HepG2 (cell line): ENCODE data around the gene STK17A. TPM values are rescaled to one million over a fixed set of nuclear protein-coding genes. Genes with fewer than 3 reads are reported as not detected.
A peak's percentile ranks its signal among the peaks of the same experiment; 100 is the strongest.

ENCODE experiments used
- ARID2 ChIP-seq: sonication (generic); formaldehyde crosslinking; IDR thresholded peaks from 2 replicates; pipeline ENCODE4 v1.8.1; 2022; ENCODE audit warnings: mild to moderate bottlenecking, missing genetic modification reagents, borderline replicate concordance
- ATF3 ChIP-seq: sonication (generic); formaldehyde crosslinking; IDR thresholded peaks from 2 replicates; pipeline ENCODE4 v1.4.0; 2020; ENCODE audit warnings: missing genetic modification reagents
- DPF2 ChIP-seq: sonication (generic); formaldehyde crosslinking; IDR thresholded peaks from 2 replicates; pipeline ENCODE4 v1.4.0; 2020; ENCODE audit warnings: mild to moderate bottlenecking, low read depth, missing genetic modification reagents, borderline replicate concordance
- FOXA1 ChIP-seq, 2 experiments: fragments of 450-650 bp in 1 of 2; sonication (generic) in 1 of 2; formaldehyde crosslinking in 1 of 2; IDR thresholded peaks; 2 replicates each; pipeline versions ENCODE4 v1.4.0 to v1.6.1; 2016 to 2020; ENCODE audit warnings: missing genetic modification reagents in 1 of 2
- HOMEZ ChIP-seq: IDR thresholded peaks from 2 replicates; pipeline ENCODE4 v1.6.1; 2016; ENCODE audit warnings: low read depth
- ISX ChIP-seq: sonication (generic); formaldehyde crosslinking; conservative IDR thresholded peaks from 2 replicates; pipeline ENCODE4 v1.5.0; 2020; ENCODE audit warnings: missing genetic modification reagents
- KLF13 ChIP-seq: sonication (generic); formaldehyde crosslinking; IDR thresholded peaks from 2 replicates; pipeline ENCODE4 v1.4.0; 2020; ENCODE audit warnings: mild to moderate bottlenecking, missing genetic modification reagents
- MAFG ChIP-seq: sonication (generic); formaldehyde crosslinking; IDR thresholded peaks from 2 replicates; pipeline ENCODE4 v1.5.1; 2020; ENCODE audit warnings: mild to moderate bottlenecking, missing genetic modification reagents
- NFE2 ChIP-seq: sonication (generic); formaldehyde crosslinking; IDR thresholded peaks from 2 replicates; pipeline ENCODE4 v1.4.0; 2020; ENCODE audit warnings: missing genetic modification reagents
- RBFOX2 ChIP-seq: fragments of 200-400 bp; formaldehyde crosslinking; IDR thresholded peaks from 2 replicates; pipeline ENCODE4 v1.6.1; 2017; ENCODE audit warnings: low read depth, mild to moderate bottlenecking, low read length
- REL ChIP-seq: sonication (generic); formaldehyde crosslinking; conservative IDR thresholded peaks from 2 replicates; pipeline ENCODE4 v1.8.0; 2022; ENCODE audit warnings: mild to moderate bottlenecking, missing genetic modification reagents, moderate library complexity
- REST ChIP-seq, 2 experiments: IDR thresholded peaks; 2 replicates each; pipeline ENCODE4 v1.6.1; 2011 to 2012; ENCODE audit warnings: low read length in 2 of 2, borderline replicate concordance in 1 of 2, low read depth in 1 of 2, mild to moderate bottlenecking in 1 of 2, moderate library complexity in 1 of 2
- RFX1 ChIP-seq: fragments of 450-650 bp; IDR thresholded peaks from 2 replicates; pipeline ENCODE4 v1.6.1; 2017
- TCF7 ChIP-seq: sonication (generic); IDR thresholded peaks from 2 replicates; pipeline ENCODE4 v1.6.1; 2016; ENCODE audit warnings: antibody characterized with exemption, low read depth
- YEATS2 ChIP-seq: sonication (generic); formaldehyde crosslinking; IDR thresholded peaks from 2 replicates; pipeline ENCODE4 v1.4.0; 2020; ENCODE audit warnings: missing genetic modification reagents, borderline replicate concordance
- ZFAT ChIP-seq: sonication (generic); formaldehyde crosslinking; conservative IDR thresholded peaks from 2 replicates; pipeline ENCODE4 v1.8.1; 2023; ENCODE audit warnings: missing genetic modification reagents, inconsistent platforms
- ZMAT5 ChIP-seq: sonication (generic); formaldehyde crosslinking; IDR thresholded peaks from 2 replicates; pipeline ENCODE4 v1.5.0; 2020; ENCODE audit warnings: mild to moderate bottlenecking, low read depth, missing genetic modification reagents, borderline replicate concordance
- ZNF10 ChIP-seq: sonication (generic); formaldehyde crosslinking; IDR thresholded peaks from 2 replicates; pipeline ENCODE4 v1.4.0; 2020; ENCODE audit warnings: mild to moderate bottlenecking, low read depth, missing genetic modification reagents, borderline replicate concordance
- ZNF17 ChIP-seq: sonication (generic); formaldehyde crosslinking; IDR thresholded peaks from 2 replicates; pipeline ENCODE4 v1.5.0; 2020; ENCODE audit warnings: mild to moderate bottlenecking, missing genetic modification reagents
- ZNF350 ChIP-seq: sonication (generic); formaldehyde crosslinking; IDR thresholded peaks from 2 replicates; pipeline ENCODE4 v1.4.0; 2020; ENCODE audit warnings: mild to moderate bottlenecking, low read depth, missing genetic modification reagents, borderline replicate concordance
- ZNF605 ChIP-seq: sonication (generic); formaldehyde crosslinking; IDR thresholded peaks from 2 replicates; pipeline ENCODE4 v1.8.0; 2022; ENCODE audit warnings: mild to moderate bottlenecking, missing genetic modification reagents
- ZNF615 ChIP-seq: sonication (generic); formaldehyde crosslinking; IDR thresholded peaks from 2 replicates; pipeline ENCODE4 v1.5.0; 2020; ENCODE audit warnings: mild to moderate bottlenecking, missing genetic modification reagents, borderline replicate concordance
- ZNF781 ChIP-seq: sonication (generic); formaldehyde crosslinking; IDR thresholded peaks from 2 replicates; pipeline ENCODE4 v1.5.1; 2020; ENCODE audit warnings: borderline replicate concordance, mild to moderate bottlenecking, missing genetic modification reagents; ENCODE audit errors: not compliant biosample characterization
- ZNF839 ChIP-seq: sonication (generic); formaldehyde crosslinking; IDR thresholded peaks from 2 replicates; pipeline ENCODE4 v1.4.0; 2020; ENCODE audit warnings: missing genetic modification reagents, mild to moderate bottlenecking, borderline replicate concordance
- polyA plus RNA-seq, 8 experiments: library from polyadenylated mRNA; depleted of rRNA in 3 of 8; stranded (reverse) in 7 of 8; unstranded in 1 of 8; fragments of >200 nt; fragmentation: Illumina TruSeq in 4 of 8; extraction: Trizol in 4 of 8; gene quantifications; 2 replicates each; pipeline versions ENCODE4 v1.2.1 to v1.2.3, GENCODE V29; 2011 to 2016; ENCODE audit warnings: low read depth in 4 of 8, missing spikeins in 1 of 8, mixed read lengths in 1 of 8; ENCODE audit not compliant: insufficient read depth in 1 of 8
- total RNA-seq, 5 experiments: library from RNA; depleted of rRNA; stranded (reverse); fragments of >200 nt; fragmentation: Illumina TruSeq; extraction: Trizol; gene quantifications; 2 replicates each; pipeline ENCODE4 v1.2.3, GENCODE V29; 2016; ENCODE audit warnings: low read depth in 1 of 5

The STK17A gene
- total and polyA plus RNA-seq, 2 of the 13 experiments (the other 11 are each of a cell fraction or from before 2014, with no cell fraction given) = 18.6 to 24.3 TPM

GRCh38 chr7:43674559-43675436 is 91.9 kb downstream of the STK17A start (continued):
- TF ChIP-seq ATF3 (CRISPR knock-in tag) (peak; percentile 77), ZNF605 (CRISPR knock-in tag) (no peak), FOXA1 (IDR thresholded peaks at IDR 0.05) (no peak), FOXA1 (CRISPR knock-in tag; IDR thresholded peaks at IDR 0.05) (peak; percentile 64), NFE2 (CRISPR knock-in tag) (0 out of 2 replicates have a peak, but pooled peaks have one; percentile 9), ZNF839 (CRISPR knock-in tag) (no peak), ZMAT5 (CRISPR knock-in tag) (no peak), TCF7 (peak; percentile 46; the same call in 1 of the 2 replicates), HOMEZ (peak; percentile 83; the same call in 1 of the 2 replicates), MAFG (no peak), ISX (no peak), ARID2 (CRISPR knock-in tag) (no peak), REST (IDR thresholded peaks at IDR 0.05; ENCODE audit: borderline replicate concordance in 1 of 2, low read depth in 1 of 2, low read length in 2 of 2) (no peak), ZNF10 (no peak), RFX1 (no peak), ZFAT (CRISPR knock-in tag) (no peak), REL (CRISPR knock-in tag) (no peak), KLF13 (CRISPR knock-in tag) (no peak), RBFOX2 (no peak), ZNF350 (no peak), ZNF17 (CRISPR knock-in tag) (no peak), DPF2 (CRISPR knock-in tag) (no peak), ZNF615 (no peak), YEATS2 (no peak; the same call in 1 of the 2 replicates), ZNF781 (CRISPR knock-in tag) (no peak)
